ENCODE results near the gene PTTG1IP.
"Not testable (repeated sequence)": the region's sequence is repeated elsewhere in the genome, so short reads cannot be mapped to it uniquely, and the experiment has no call there.

The PTTG1IP gene

DNA sequence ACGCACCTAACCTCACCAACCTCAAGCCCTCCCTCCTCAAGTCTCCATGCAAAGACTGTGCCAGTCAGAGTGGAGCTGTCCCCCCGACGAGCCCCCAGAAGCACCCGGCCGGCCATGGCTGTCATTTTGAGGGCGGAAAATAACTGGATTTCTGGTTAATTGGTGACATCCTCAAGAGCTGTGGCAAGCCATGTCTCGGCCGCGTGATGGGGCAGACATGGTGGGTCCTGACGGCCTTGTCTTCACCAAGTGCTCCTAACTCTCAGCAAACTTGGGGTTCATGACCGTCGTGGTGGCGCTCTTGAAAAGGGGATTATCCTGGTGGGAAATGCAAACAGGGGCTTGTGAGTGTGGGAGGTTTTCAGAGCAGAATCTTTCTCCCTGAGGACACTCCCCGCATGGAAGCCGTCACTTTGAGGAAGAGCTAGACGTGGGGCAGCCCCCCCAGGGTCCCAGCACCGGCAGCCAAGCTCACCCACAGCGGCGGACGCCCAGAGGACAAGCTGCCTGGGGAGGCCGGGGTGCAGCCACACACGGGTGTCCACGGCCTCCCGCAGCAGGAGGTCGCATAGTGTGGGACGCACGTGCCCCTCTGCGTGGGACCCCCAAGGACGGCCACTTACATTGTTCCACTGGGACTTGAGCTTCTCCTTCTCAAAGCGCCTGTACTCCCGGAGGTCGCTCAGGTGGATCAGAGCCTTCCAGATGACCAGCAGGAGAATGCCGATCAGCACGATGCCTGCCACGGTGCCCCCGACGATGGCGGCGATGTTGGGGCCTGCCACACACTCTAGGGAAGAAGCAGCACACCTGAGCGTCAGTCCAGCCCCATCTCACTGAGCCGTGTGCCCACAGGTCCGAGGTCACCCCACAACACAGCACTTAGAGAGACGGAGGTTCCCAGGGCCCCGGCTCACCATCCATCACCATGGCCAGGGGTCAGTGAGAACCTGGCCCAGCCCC lies 12.9 kb upstream of the PTTG1IP start:
- no peak overlapping the region for H3K4me3 ChIP-seq (ENCODE audit: low read depth, low read length)
- TF ChIP-seq, protein P1, sequence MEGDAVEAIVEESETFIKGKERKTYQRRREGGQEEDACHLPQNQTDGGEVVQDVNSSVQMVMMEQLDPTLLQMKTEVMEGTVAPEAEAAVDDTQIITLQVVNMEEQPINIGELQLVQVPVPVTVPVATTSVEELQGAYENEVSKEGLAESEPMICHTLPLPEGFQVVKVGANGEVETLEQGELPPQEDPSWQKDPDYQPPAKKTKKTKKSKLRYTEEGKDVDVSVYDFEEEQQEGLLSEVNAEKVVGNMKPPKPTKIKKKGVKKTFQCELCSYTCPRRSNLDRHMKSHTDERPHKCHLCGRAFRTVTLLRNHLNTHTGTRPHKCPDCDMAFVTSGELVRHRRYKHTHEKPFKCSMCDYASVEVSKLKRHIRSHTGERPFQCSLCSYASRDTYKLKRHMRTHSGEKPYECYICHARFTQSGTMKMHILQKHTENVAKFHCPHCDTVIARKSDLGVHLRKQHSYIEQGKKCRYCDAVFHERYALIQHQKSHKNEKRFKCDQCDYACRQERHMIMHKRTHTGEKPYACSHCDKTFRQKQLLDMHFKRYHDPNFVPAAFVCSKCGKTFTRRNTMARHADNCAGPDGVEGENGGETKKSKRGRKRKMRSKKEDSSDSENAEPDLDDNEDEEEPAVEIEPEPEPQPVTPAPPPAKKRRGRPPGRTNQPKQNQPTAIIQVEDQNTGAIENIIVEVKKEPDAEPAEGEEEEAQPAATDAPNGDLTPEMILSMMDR (IDR thresholded peaks at IDR 0.05; ENCODE audit: low read depth, low read length, missing control alignments) = no peak
- no peak for DNase-seq (ENCODE audit: low read depth)

DNA sequence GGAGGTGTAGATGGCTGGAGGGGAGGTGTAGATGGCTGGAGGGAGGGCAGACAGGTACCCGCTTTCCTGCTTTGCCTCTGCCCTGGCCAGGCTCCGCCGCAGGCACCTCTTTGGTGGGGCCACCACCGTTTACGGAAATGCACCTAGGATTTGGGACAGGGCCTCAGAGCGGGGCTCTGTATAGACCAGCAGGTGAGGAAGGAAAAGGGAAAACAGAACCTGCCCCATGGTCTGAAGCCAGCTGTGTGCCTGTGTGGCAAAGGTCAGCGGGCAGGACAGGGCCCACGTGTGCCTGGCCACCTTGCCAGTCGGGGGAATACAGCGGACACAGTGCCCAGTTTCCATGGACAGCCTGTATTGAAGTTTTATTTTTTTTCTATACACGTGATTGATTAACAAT lies 12.1 kb upstream of the PTTG1IP start:
- no peak overlapping the region for H3K4me3 ChIP-seq (ENCODE audit: low read depth, low read length)
- TF ChIP-seq, protein P1 (IDR thresholded peaks at IDR 0.05; ENCODE audit: low read depth, low read length, missing control alignments) = no peak
- DNase-seq (ENCODE audit: low read depth) = no peak

DNA sequence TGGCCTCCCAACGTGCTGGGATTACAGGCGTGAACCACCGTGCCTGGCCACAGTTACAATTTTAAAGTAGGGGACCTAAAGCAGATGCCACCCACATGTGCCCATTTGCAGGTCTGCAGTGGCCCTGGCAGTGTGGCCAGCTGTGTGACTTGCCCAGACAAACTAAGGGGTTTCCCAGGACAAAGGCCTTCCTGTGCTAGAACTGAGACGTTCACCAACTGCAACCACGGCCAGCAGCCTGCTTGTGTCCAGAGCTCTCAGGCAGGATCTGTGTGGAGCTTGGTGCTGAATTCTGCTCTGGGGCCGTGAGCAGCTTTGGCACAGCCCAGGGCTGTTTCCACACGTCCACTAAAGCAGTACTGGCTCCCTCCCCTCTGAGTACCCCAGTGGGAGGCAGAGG lies 10.6 kb upstream of the PTTG1IP start:
- TF ChIP-seq, protein P1 (IDR thresholded peaks at IDR 0.05; ENCODE audit: low read depth, low read length, missing control alignments) = no peak
- DNase-seq (ENCODE audit: low read depth) = no peak
- H3K4me3 ChIP-seq (ENCODE audit: low read depth, low read length) = no peak overlapping the region

DNA sequence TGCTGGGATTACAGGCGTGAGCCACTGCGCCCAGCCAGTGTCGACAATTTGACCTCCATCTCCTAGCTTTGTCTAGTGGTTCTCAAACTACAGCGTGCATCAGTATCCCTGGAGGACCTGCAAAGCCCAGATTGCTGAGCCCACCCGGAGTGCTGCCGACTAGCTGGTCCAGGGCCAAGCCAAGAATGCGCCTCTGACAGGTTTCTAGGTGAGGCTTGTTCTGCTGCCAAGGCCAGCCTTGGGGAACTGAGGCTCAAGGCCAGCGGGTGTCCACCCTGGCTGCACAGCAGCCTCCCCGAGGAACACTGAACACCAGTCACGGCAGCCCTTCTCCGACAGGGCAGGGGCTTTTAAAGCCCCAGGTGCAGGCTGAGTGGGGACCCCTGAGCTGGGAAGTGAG lies 9.8 kb upstream of the PTTG1IP start:
- TF ChIP-seq, protein P1 (IDR thresholded peaks at IDR 0.05; ENCODE audit: low read depth, low read length, missing control alignments) = no peak
- DNase-seq (ENCODE audit: low read depth) = no peak
- no peak overlapping the region for H3K4me3 ChIP-seq (ENCODE audit: low read depth, low read length)

DNA sequence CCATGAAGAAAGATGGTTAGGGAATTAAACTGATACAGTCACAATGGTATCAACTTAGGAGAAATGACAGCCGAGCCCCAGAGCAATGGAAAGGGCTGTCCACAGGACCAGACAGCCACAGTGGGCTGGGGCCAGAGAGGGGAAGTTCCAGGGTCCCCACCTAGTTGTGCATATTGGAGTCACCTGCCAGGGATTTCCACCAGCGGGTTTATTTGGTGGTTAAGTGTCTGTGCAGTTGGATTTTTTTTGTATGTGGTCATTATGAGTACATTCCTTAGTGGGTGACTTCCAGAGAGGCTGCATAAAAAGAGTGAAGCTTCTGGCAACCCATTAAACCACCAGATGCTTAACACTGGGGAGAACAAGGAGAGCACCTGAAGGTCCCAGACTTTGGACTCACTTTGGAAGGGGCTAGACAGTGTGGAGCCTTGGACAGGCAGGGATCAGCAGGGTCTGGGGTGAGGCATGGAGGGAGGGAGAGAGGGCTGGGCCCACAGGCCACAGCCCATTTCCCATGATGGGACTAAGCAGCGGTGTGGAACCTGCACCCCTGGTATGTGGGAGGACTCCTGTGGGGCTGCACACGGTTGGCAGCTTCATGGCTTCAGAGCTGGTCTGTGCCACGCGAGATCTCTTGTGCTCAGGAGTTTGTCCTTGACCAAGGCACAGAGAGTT lies 7.8 kb upstream of the PTTG1IP start:
- H3K4me3 ChIP-seq (ENCODE audit: low read depth, low read length) = no peak overlapping the region
- no peak for DNase-seq (ENCODE audit: low read depth)

DNA sequence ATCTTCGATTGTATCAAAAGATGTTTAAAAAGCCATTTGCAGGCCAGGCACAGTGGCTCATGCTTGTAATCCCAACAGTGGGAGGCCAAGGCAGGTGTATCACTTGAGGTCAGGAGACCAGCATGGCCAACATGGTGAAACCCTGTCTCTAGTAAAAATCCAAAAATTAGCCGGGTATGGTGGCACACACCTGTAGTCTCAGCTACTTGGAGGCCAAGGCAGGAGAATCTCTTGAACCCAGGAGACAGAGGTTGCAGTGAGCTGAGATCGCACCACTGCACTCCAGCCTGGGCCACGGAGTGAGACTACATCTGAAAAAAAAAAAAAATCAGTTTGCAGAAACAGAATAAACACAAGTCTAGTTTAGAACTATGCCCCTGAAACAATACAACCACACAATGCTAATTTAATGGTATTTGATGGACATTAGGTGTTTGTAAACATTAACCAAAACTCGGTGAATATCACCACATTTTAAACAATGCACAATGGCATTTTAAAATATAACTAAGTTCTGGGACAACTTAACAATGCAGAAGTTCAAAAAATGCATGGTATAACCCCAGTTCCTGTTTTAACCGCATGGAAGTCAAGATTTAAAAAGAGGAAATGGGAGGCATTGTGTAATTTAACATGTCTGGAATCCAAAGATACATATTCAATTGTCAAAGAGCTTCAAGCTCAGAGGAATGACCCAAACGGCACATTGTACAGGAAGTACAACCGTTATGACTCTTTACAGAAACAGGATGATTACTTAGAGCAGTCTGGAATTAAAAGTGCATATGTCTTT lies 7.1 kb upstream of the PTTG1IP start:
- no peak overlapping the region for H3K4me3 ChIP-seq (ENCODE audit: low read depth, low read length)
- DNase-seq (ENCODE audit: low read depth) = no peak
- TF ChIP-seq, protein P1 (IDR thresholded peaks at IDR 0.05; ENCODE audit: low read depth, low read length, missing control alignments) = no peak

More for the DNA sequence above, 7.8 kb upstream of the PTTG1IP start:
- TF ChIP-seq, protein P1 (IDR thresholded peaks at IDR 0.05; ENCODE audit: low read depth, low read length, missing control alignments) = no peak

DNA sequence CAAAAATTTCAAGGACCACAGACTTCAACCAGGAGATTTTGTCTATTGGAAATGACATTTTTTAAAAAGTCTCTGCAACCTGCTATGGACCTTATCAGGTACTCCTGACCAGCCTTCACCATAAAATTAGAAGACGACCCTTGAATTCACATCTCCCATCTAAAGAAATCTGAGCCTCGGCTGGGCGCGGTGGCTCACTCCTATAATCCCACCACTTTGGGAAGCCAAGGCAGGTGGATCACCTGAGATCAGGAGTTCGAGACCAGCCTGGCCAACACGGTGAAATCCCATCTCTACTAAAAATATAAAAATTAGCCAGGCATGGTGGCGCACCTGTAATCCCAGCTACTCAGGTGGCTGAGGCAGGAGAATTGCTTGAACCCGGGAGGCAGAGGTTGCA lies 5.7 kb upstream of the PTTG1IP start:
- DNase-seq (ENCODE audit: low read depth); H3K4me3 ChIP-seq (ENCODE audit: low read depth, low read length): not testable (repeated sequence)

Measured in GM12864 (cell line).